ENCODE measurements around the gene TLDC2.
A peak's percentile ranks its signal among the peaks of the same experiment; 100 is the strongest.
"Not testable (repeated sequence)": the region's sequence is repeated elsewhere in the genome, so short reads cannot be mapped to it uniquely, and the experiment has no call there.

TLDC2 gene

DNA sequence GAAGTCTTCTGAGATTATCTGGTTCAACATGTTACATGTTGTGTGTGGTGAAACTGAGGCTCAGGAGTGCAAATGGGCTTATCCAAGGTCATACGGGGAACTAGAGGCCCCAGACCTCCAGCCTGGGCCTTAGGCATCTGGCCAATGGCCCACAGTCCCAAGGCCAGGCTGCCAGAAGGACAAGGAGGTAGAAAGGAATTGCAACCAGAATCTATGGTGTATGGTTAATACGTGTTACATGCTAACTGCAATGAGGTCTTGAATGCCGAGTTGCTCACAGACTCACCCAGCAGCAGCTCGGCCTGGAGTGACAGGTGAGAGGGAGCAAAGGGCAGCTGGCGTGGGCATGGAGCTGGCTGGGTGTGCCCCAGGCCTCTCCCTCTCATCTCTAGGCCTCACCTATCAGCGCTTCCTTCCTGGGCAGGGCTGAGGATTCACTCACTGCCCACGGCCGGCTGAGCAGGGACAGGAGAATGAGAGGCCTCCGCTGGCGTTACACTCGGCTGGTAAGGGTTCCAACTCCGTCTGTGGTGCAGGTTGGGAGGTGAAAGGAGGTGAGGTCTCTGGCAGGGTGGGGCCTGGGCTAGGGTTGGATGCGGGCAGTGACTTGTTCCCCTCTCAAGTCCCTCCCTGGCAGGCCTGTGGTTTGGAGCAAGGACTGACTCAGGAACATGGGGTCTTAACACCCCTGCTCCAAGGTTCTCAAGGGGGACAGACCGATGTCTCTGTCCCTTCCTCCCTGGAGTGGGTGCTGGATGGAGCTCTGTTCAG, at the start of gene TLDC2:
Gene TLDC2, plus strand, starts transcription at position 437 of the 771 bp plus-strand sequence. Its CDS starts 37 bp downstream, at position 474.
- DNase-seq (ENCODE audit: low read depth), result no peak

- DNase-seq (ENCODE audit: low read depth), result no peak
Observed at GRCh38 chr20:36826554-36827244, 49.2 kb upstream of the TLDC2 start.

GRCh38 chr20:36827541-36828279, 48.2 kb upstream of the TLDC2 start:
- no peak for DNase-seq (ENCODE audit: low read depth)

DNA sequence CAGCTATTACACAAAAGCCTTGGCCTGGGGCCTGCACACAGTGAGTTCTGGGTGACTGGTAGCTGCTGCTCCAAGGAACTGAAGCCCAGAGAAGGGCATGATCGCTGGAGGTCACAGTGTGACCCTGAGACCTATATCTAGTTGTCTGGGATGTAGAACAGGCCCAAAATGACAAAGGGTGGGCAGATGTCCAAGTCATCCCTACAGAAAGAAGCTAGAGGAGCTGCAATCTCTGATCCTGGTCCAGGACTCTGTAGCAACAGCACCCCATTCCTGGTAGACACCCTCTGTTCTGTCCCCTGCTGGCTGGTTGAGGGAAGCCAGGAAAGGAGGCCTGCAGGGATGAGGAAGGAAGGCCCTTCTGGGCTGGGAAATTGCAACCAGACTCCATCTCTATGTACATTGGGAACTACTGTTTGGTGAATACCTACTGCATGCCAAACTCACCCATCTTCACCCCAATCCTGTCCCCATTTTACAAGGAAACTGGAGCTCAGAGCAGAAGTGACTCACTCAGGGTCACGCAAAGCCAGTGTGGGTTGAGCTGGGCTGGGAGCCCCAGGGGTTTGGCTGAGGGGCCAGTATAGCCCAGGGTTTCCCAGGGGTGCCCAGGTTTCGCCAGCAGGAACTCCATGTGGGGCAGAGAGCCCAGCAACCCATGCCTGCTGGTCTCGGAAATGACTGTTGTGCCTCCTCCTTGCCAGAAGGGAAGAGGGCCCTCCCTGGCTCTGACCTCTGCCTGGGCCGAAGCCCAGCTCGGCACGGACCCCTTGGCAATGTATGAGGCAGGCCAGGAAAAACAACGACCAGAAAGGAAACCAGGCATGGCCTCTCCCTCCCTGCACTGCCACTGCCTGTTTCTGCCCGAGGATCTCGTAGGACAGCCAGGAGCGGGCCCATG, 44.9 kb upstream of the TLDC2 start:
- DNase-seq (ENCODE audit: low read depth), result no peak

- no peak for DNase-seq (ENCODE audit: low read depth)
Observed at GRCh38 chr20:36832791-36833190, 43.1 kb upstream of the TLDC2 start.

DNA sequence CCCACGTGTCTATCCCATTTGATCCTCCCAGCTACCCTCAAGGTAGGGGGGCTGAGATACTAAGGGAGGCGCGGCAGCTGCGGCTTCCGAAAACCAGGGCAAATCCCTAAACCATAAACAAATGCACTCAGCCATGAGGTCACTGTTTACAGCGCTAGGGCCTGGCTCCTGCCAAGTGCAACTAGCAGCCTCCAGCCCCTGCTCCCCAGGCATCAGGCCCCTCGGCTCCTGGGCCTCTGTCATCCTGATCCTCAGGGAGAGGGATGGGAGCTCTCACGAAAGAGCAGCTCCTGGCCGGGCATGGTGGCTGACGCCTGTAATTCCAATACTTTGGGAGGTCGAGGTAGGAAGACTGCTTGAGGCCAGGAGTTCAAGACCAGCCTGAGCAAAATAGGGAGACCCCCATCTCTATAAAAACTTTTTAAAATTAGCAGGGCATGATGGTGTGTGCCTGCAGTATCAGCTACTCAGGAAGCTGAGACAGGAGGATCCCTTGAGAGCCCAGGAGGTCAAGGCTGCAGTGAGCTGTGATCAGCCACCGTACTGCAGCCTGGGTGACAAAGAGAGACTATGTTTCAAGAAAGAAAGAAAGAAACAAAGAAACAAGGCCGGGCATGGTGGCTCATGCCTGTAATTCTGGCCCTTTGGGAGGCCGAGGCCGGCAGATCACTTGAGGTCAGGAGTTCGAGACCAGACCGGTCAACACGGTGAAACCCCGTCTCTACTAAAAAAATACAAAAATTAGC, 42.5 kb upstream of the TLDC2 start:
- DNase-seq (ENCODE audit: low read depth), result no peak

DNA sequence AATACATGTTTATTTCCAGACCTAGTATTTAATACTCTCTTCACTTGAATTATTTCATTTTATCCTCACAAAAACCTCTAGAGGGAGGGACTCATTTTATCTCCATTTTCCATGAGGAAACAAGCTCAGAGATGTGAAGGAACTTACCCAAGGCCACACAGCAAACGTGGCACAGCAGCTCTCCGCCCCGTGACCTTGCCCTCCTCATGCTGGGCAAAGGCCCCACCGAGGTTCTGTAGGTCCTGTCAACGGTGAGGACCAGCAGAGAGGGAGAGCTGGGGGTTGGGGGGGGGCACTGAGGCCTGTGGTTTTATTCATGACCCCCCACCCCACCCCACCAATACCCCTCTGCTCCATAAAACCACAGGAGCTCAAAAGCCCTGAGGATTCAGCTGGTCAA, 40.9 kb upstream of the TLDC2 start:
- no peak for DNase-seq (ENCODE audit: low read depth)

DNA sequence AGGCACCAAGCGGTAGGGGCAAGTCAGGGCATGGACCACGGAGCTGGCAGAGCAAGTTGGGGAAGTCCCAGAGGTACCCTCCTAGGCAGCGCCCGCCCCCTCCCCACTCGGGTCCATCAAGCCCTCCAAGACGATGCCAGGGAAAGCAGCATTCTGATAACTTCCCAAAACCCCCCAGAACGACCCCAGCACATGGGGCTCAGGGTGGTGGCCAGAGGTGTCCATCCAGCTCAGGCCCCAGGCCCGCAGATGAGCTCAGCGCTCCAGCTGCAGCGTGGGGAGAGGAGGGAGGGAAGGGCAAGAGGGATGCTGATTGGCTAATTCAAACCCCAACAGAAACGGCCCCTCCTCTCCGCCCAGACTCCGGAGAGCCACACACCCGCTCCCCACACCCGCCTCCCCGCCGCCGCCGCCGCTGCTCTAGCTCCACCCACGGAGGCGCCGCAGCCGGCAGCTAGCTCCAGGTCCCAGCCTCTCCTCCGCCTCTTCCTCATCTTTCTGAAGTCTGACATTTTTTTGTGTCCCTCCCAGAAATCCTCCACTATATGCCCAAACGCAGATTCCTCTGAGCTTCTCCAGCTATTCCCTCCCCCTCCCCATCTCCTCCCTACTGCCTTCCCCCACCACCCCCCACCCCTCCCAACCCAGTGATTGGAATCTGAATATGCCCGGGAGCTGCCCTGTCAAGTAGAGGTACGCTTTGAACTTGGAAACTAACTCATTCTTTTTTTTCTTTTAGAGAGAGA, 40.3 kb upstream of the TLDC2 start:
- DNase-seq (ENCODE audit: low read depth), result peak; percentile 65

- no peak for DNase-seq (ENCODE audit: low read depth)
Observed at GRCh38 chr20:36836591-36837269, 39.2 kb upstream of the TLDC2 start.

DNA sequence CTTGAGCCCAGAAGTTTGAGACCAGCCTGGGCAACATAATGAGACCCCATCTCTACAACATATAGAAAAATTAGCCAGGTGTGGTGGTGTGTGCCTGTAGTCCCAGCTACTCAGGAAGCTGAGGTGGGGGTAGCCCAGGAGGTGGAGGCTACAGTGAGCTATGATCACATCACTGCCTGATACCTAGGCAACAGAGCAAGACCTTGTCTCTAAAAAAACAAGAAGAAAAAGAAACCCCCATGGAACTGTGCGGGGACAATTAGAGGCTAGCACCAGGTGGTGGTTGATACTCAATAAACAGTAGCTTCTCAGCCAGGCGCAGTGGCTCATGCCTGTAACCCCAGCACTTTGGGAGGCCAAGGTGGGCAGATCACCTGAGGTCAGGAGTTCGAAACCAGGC, 37.6 kb upstream of the TLDC2 start:
- not testable (repeated sequence) for DNase-seq (ENCODE audit: low read depth)

DNA sequence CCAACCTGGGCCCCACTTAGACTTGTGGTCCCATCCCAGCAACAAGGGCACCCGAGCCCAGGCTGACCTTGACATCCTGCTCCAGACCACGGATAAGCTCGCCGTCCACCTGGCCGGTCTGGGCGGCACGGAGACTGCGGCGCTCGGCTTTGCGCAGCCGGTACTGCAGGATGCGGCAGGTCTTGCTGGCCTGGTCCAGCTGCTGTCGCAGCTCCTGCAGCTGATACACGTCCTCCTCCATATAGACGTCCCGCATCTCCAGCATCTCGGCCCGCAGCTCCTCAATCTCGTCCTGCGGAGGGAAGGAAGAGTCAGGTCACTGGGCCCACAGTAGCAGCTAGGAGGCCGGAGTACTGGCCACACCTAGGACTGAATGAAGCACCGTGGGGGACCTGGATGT, 36.8 kb upstream of the TLDC2 start:
- DNase-seq (ENCODE audit: low read depth), result no peak

- not testable (repeated sequence) for DNase-seq (ENCODE audit: low read depth)
Observed at GRCh38 chr20:36841030-36841429, 34.9 kb upstream of the TLDC2 start.

DNA sequence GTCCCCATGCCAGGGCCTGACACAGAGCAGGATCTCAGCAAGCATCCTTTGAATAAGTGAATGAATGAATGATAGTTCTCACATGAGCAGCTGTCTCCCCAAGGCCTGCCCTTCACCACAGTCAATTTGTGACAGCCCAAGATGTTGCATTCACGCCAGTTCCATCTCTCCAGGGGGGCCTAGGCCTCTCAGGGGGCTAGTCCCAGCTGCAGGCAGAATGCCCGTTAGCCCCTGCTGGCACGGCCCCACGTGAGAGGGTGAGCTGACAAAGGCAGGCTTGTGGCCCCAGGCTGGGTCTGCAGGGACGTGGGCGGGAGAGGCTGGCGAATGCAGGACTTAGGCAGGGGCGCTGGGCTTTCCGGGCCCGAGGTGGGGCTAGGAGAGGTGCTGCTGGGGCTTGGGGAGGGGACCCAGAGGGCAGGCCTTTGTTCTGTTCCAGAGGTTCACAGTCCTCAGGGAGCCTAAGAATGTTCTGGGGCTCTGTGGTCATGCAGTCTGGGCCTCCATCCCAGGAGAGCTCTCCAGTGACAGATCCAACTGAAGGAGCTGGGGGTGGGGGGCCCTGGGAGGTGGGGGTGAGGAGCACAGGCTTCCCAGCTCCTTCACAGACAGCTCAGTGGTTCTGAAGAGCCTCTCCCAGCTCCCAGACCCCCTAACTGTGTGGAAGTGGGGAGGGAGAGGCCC, 30.5 kb upstream of the TLDC2 start:
- no peak for DNase-seq (ENCODE audit: low read depth)

DNA sequence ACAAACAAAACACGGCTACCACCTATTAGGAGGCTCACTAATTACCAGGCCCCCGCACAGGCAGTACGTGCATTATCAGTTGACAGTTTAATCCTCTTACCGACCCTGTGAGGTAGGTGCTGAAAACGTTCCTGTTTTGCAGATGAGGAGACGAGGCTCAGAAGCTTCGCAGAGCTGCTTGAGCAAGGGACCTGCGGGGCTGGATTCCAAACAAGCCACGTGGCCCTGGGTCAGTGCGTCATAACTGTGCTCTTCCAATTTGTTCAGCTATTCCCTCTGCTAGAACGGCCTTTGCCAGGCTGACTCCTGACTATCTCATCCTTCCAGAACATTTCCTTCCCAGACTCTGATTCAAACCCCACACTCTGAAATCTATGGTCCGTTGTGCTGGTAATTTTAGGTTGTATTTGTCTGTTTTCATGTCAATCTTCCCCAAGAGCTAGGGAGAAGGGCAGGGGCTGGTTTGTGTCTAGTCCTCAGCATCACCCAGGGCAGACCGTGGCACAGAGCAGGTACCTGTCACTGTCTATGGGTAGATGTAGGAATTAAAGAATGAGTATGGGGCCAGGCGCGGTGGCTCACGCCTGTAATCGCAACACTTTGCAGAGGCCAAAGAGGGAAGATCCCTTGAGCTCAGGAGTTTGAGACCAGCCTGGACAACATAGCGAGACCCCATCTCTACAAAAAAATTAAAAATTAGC, 28.8 kb upstream of the TLDC2 start:
- DNase-seq (ENCODE audit: low read depth), result no peak

GRCh38 chr20:36847710-36848040, 28.3 kb upstream of the TLDC2 start:
- no peak for DNase-seq (ENCODE audit: low read depth)

DNA sequence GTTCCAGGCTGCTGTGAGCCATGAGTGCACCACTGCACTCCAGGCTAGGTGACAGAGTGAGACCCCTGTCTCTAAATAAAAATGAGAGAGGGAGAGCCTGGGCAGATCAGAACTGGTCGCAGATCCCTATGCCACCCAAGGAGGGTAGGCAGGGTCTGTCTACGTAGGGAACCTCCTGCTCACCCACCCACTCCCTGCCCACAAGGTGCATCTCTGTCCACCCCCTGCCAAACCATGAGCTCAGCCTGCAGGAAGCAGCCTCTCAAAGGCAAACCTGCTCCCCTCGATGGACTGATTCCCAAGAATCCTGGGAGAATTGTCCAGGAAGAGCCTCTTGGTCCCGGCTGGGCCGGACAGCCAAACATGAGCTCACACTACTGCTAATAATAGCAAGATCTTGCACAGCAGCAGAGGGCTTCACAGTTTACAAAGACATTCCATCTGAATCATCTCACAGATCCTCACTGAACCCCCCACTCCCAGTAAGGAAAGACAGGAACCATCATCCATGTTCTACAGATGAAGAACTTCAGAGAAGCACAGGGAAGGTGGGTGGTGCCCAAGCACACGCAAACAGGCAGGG, 27.8 kb upstream of the TLDC2 start:
- DNase-seq (ENCODE audit: low read depth), result no peak

DNA sequence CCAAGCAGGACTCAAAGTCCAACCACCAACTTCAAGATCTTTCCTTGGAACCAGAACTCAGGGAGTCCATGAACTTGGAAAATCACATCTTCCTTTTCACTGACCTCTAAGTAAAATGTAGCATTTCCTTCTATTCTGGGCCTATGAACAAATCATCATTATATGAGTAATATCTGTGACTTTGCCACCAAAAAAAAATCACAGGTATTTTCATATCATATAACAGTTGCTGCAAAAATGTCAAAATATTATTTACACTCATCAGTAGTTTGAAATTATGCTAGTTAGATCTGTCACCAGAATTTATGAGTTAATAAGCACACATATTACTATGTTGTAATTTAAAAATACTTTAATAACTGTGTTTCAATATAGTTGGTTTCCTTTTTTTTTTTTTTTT, 27.3 kb upstream of the TLDC2 start:
- DNase-seq (ENCODE audit: low read depth), result no peak

GRCh38 chr20:36849333-36850065, 26.4 kb upstream of the TLDC2 start:
- no peak for DNase-seq (ENCODE audit: low read depth)

All from stimulated activated CD8-positive, alpha-beta memory T cell treated with anti-CD3 and anti-CD28 coated beads, Interleukin-12 subunit alpha, Interleukin-12 subunit beta, amount 100 ng/mL, for 4 hours (primary cell).